ENCODE measurements around the gene ALDH3B2.

- TF ChIP-seq CTCF (conservative IDR thresholded peaks at IDR 0.05) = peak; percentile 85
- TF ChIP-seq ZFX (IDR thresholded peaks at IDR 0.05) = no peak
Measured at GRCh38 chr11:67613960-67614715, 60.3 kb downstream of the ALDH3B2 start.

Data from C4-2B (cell line).